Keratinocyte (primary cell): ENCODE results near the gene APH1B. TPM values are rescaled to one million over a fixed set of nuclear protein-coding genes. Genes with fewer than 3 reads are reported as not detected.
"Not testable (repeated sequence)": the region's sequence is repeated elsewhere in the genome, so short reads cannot be mapped to it uniquely, and the experiment has no call there.

Experiments used
- DNase-seq: peaks from one replicate; pipeline ENCODE4 v3.0.0-alpha.2; 2011; ENCODE audit warnings: low read depth, missing footprints, low spot score
- FAIRE-seq: peaks from 2 replicates; lab custom pipeline; 2011; peaks lifted over from hg19 to GRCh38; lab: Jason Lieb, UNC
- H2AFZ ChIP-seq: 2 replicates; pipeline ENCODE4 v1.6.0; 2012; ENCODE audit warnings: low read length, control low read depth, inconsistent platforms; ENCODE audit not compliant: control insufficient read depth
- H3K27ac ChIP-seq: 2 replicates; pipeline ENCODE4 v1.5.1; 2011; ENCODE audit warnings: low read length; ENCODE audit not compliant: control insufficient read depth, insufficient read depth
- H3K27me3 ChIP-seq: 3 replicates; pipeline ENCODE4 v1.6.0; 2011; ENCODE audit warnings: low read length; ENCODE audit not compliant: control insufficient read depth, insufficient read depth; ENCODE audit errors: extremely low read depth
- H3K36me3 ChIP-seq, 2 experiments: 2 replicates in 1 of 2; 3 replicates in 1 of 2; pipeline ENCODE4 v1.5.1; 2011; ENCODE audit warnings: low read length in 2 of 2, mild to moderate bottlenecking in 1 of 2; ENCODE audit not compliant: control insufficient read depth in 2 of 2, insufficient read depth in 2 of 2; ENCODE audit errors: extremely low read depth in 1 of 2
- H3K4me1 ChIP-seq: 3 replicates; pipeline ENCODE4 v1.5.1; 2011; ENCODE audit warnings: low read length; ENCODE audit not compliant: control insufficient read depth, insufficient read depth; ENCODE audit errors: extremely low read depth
- H3K4me2 ChIP-seq: 3 replicates; pipeline ENCODE4 v1.6.0; 2011; ENCODE audit warnings: low read depth, low read length; ENCODE audit not compliant: control insufficient read depth, insufficient read depth; ENCODE audit errors: extremely low read depth
- H3K4me3 ChIP-seq, 3 experiments: fragments of 200-600 bp in 1 of 3; sonication (generic) in 1 of 3; 2 replicates in 2 of 3; 3 replicates in 1 of 3; pipeline ENCODE4 v1.5.1; 2011 to 2016; ENCODE audit warnings: low read length in 3 of 3, mild to moderate bottlenecking in 3 of 3, control low read depth in 2 of 3, inconsistent platforms in 1 of 3, low read depth in 1 of 3, mixed read lengths in 1 of 3, mixed run types in 1 of 3, moderate library complexity in 1 of 3; ENCODE audit not compliant: control insufficient read depth in 2 of 3, insufficient read depth in 2 of 3; ENCODE audit errors: extremely low read depth in 1 of 3
- H3K79me2 ChIP-seq: 2 replicates; pipeline ENCODE4 v1.6.0; 2012; ENCODE audit warnings: low read length; ENCODE audit not compliant: control insufficient read depth, insufficient read depth
- H3K9ac ChIP-seq: 3 replicates; pipeline ENCODE4 v1.6.0; 2011; ENCODE audit warnings: low read length; ENCODE audit not compliant: control insufficient read depth, insufficient read depth; ENCODE audit errors: extremely low read depth
- H3K9me1 ChIP-seq: 3 replicates; pipeline ENCODE4 v1.6.0; 2011; ENCODE audit warnings: low read length; ENCODE audit not compliant: control insufficient read depth, insufficient read depth; ENCODE audit errors: extremely low read depth
- H3K9me3 ChIP-seq: 2 replicates; pipeline ENCODE4 v1.5.1; 2012; ENCODE audit warnings: low read depth, low read length; ENCODE audit not compliant: control insufficient read depth
- H4K20me1 ChIP-seq: 3 replicates; pipeline ENCODE4 v1.6.0; 2011; ENCODE audit warnings: low read length; ENCODE audit not compliant: control insufficient read depth, insufficient read depth; ENCODE audit errors: extremely low read depth
- EZH2 ChIP-seq: IDR thresholded peaks from one replicate; pipeline ENCODE4 v1.6.1; 2012; ENCODE audit warnings: inconsistent platforms, mild to moderate bottlenecking, low read length, moderate library complexity
- dilution Hi-C: fragments of 300-500 bp; cut with MboI; formaldehyde crosslinking; loops from one replicate; pipeline ENCODE4 v1.7.0; 2020; ENCODE audit warnings: low sequenced_read_pairs; ENCODE audit not compliant: extremely low pct_ligation_motif_present
- polyA plus RNA-seq, 5 experiments: library from polyadenylated mRNA; depleted of rRNA in 3 of 5; stranded (reverse) in 3 of 5; stranded (forward) in 1 of 5; unstranded in 1 of 5; fragments of >200 nt; gene quantifications; 1 replicate in 1 of 5; 2 replicates in 3 of 5; 3 replicates in 1 of 5; pipeline versions ENCODE4 v1.2.1 to v1.2.3, GENCODE V29; 2011 to 2012; ENCODE audit warnings: missing spikeins in 2 of 5, low read depth in 1 of 5, low replicate concordance in 1 of 5
- TF ChIP-seq, protein P1 (sequence below), 3 experiments: IDR thresholded peaks in 1 of 3; conservative IDR thresholded peaks in 1 of 3; optimal IDR thresholded peaks in 1 of 3; 2 replicates in 2 of 3; 3 replicates in 1 of 3; pipeline versions ENCODE3 to v1.5.1; 2011; ENCODE audit warnings: low read length in 3 of 3, mild to moderate bottlenecking in 3 of 3, moderate library complexity in 2 of 3, control low read depth in 1 of 3, inconsistent platforms in 1 of 3; ENCODE audit not compliant: insufficient read depth in 2 of 3; ENCODE audit errors: extremely low read depth in 1 of 3

APH1B gene
- polyA plus RNA-seq, 1 donor (not counting 4 experiments of a cell fraction or from before 2014, with no cell fraction given): 7.0 TPM

DNA sequence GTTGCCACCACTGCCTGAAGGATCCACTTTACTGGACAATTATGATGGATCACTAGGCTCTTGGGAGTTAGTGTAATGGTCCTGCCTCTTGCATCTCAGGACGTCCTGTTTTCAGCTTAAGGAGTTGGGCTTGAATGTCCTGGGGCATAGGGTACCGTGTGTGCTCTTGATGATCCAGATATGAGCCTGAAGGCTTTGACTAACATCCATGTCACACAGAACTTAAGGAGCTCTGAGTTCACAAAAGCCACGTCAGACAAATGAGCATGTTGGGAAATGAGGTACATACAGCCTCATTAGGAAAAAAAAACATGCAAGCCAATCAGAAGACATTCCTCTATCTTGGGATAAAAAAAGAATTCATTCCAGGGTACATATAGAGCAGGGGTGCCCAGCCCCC lies 63.5 kb downstream of the APH1B start:
- Histone ChIP-seq H3K27ac (no peak overlapping the region), H3K9ac (no peak overlapping the region), H3K27me3 (no peaks in the 10 kb centered on the region), H3K79me2 (no peaks in the 10 kb centered on the region), H3K9me3 (no peaks in the 10 kb centered on the region), H3K9me1 (peaks cover 4% of the 10 kb centered on the region), H3K4me3 (no peak overlapping the region), H2AFZ (no peak overlapping the region), H3K4me1 (peaks cover 52% of the 10 kb centered on the region), H4K20me1 (no peaks in the 10 kb centered on the region), H3K36me3 (peaks cover 18 to 43% of the 10 kb centered on the region in 2 experiments), H3K4me2 (no peak overlapping the region)
- TF ChIP-seq, protein P1, sequence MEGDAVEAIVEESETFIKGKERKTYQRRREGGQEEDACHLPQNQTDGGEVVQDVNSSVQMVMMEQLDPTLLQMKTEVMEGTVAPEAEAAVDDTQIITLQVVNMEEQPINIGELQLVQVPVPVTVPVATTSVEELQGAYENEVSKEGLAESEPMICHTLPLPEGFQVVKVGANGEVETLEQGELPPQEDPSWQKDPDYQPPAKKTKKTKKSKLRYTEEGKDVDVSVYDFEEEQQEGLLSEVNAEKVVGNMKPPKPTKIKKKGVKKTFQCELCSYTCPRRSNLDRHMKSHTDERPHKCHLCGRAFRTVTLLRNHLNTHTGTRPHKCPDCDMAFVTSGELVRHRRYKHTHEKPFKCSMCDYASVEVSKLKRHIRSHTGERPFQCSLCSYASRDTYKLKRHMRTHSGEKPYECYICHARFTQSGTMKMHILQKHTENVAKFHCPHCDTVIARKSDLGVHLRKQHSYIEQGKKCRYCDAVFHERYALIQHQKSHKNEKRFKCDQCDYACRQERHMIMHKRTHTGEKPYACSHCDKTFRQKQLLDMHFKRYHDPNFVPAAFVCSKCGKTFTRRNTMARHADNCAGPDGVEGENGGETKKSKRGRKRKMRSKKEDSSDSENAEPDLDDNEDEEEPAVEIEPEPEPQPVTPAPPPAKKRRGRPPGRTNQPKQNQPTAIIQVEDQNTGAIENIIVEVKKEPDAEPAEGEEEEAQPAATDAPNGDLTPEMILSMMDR (optimal IDR thresholded peaks at IDR 0.05 in 1 of 3, IDR thresholded peaks at IDR 0.05 in 1 of 3, conservative IDR thresholded peaks at IDR 0.05 in 1 of 3; ENCODE audit: extremely low read depth in 1 of 3, insufficient read depth in 2 of 3, low read length in 3 of 3): no peak
- TF ChIP-seq EZH2: no peak
- FAIRE-seq (no peak), DNase-seq (peak; percentile 53)
- dilution Hi-C loops: no loop called here

DNA sequence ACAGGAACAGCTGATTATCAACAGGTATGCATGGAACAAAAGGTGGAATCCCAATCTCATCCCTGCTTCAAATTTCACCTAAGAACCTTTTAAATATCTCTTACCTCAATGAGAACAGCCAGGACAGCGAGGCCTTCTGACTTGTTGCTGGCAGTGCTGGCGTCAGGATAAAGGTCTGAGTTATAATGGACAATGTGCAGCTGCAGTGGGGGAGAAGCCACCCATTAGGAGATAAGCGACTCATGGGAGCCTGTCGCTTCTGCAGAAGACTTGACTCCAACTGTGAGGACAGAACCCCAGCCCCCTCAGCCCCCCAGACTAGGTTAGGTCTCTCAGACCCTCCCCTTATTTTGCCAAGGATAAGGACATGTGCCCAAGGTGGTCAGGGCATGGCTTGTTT lies 64.5 kb downstream of the APH1B start:
- Histone ChIP-seq H2AFZ (no peak overlapping the region), H3K4me3 (no peak overlapping the region), H3K9me3 (no peaks in the 10 kb centered on the region), H3K36me3 (peaks cover 12 to 46% of the 10 kb centered on the region in 2 experiments), H3K27me3 (no peaks in the 10 kb centered on the region), H3K4me1 (peaks cover 58% of the 10 kb centered on the region), H4K20me1 (no peaks in the 10 kb centered on the region), H3K9ac (no peak overlapping the region), H3K27ac (no peak overlapping the region), H3K9me1 (peaks cover 7% of the 10 kb centered on the region), H3K4me2 (no peak overlapping the region), H3K79me2 (no peaks in the 10 kb centered on the region)
- no peak for DNase-seq
- TF ChIP-seq EZH2: no peak
- TF ChIP-seq, protein P1 (optimal IDR thresholded peaks at IDR 0.05 in 1 of 3, IDR thresholded peaks at IDR 0.05 in 1 of 3, conservative IDR thresholded peaks at IDR 0.05 in 1 of 3; ENCODE audit: extremely low read depth in 1 of 3, insufficient read depth in 2 of 3, low read length in 3 of 3): no peak
- no peak for FAIRE-seq
- dilution Hi-C loops: no loop called here

DNA sequence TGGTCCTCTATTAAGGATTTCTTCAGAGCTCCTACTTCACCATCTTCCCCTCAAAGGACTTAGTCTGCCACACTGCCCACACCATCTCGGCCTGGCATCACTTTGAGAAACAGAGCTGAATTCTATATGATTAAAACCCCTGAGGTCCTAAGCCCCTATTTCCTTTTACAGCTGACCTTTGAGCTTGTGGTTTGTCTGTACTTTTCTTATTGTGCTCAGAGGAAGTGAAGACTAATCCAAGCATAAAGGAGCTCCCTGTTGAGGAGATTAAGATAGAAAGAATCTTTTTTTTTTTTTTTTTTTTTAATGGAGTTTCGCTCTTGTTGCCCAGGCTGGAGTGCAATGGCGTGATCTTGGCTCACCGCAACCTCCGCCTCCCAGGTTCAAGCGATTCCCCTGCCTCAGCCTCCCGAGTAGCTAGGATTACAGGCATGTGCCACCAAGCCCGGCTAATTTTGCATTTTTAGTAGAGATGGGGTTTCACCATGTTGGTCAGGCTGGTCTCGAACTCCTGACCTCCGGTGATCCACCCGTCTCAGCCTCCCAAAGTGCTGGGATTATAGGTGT lies 65.7 kb downstream of the APH1B start:
- DNase-seq, FAIRE-seq, H2AFZ ChIP-seq, H4K20me1 ChIP-seq, H3K4me3 ChIP-seq, H3K9me3 ChIP-seq, H3K27me3 ChIP-seq, H3K9me1 ChIP-seq, H3K4me2 ChIP-seq, H3K9ac ChIP-seq, dilution Hi-C loops, H3K27ac ChIP-seq, H3K79me2 ChIP-seq: not testable (repeated sequence)
- Histone ChIP-seq H3K4me1 (peaks cover 66% of the 10 kb centered on the region), H3K36me3 (peaks cover 10 to 46% of the 10 kb centered on the region in 2 experiments)
